ENCODE data around the gene FAM240A. TPM values are rescaled to one million over a fixed set of nuclear protein-coding genes. Genes with fewer than 3 reads are reported as not detected.
A peak's percentile ranks its signal among the peaks of the same experiment; 100 is the strongest.

FAM240A gene
- total and polyA plus RNA-seq, 9 donors: 0.17 TPM; not detected in 8

DNA sequence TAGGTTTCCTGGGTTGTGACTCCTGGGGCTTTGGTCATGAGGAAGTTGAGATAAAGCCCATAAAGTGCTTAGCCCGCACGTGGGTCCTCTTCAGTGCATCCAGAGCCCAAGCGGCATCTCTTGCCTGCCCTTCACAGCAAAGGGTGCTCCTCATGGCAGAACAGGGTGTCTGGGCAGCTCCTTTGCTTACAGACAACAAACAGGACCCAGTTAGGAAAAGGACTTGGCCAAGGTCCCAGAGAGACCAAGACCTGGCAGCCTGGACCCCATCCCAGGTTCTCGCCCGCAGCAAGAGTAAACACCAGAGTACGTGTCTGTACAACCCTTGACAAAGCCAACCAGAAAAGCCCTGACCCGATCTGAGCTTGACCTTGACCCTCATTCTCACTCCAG is 54.1 kb downstream of the FAM240A start:
- WGBS, 3 donors: 69 to 81% (median 71%) methylated on average over 7 of the region's 7 CpGs
- intact Hi-C loops (cut with DNase I): no loop called here
- H3K27ac ChIP-seq: no peak overlapping the region
- peaks cover 7% of the 10 kb centered on the region for H3K4me1 ChIP-seq (ENCODE audit: insufficient read depth)
- H3K27me3 ChIP-seq: no peaks in the 10 kb centered on the region
- no peaks in the 10 kb centered on the region for H3K9me3 ChIP-seq
- DNase-seq: peak in 2 of 5 donors; percentile 5 to 25
- TF ChIP-seq, protein P1, sequence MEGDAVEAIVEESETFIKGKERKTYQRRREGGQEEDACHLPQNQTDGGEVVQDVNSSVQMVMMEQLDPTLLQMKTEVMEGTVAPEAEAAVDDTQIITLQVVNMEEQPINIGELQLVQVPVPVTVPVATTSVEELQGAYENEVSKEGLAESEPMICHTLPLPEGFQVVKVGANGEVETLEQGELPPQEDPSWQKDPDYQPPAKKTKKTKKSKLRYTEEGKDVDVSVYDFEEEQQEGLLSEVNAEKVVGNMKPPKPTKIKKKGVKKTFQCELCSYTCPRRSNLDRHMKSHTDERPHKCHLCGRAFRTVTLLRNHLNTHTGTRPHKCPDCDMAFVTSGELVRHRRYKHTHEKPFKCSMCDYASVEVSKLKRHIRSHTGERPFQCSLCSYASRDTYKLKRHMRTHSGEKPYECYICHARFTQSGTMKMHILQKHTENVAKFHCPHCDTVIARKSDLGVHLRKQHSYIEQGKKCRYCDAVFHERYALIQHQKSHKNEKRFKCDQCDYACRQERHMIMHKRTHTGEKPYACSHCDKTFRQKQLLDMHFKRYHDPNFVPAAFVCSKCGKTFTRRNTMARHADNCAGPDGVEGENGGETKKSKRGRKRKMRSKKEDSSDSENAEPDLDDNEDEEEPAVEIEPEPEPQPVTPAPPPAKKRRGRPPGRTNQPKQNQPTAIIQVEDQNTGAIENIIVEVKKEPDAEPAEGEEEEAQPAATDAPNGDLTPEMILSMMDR (IDR thresholded peaks at IDR 0.05): no peak
- TF ChIP-seq POLR2A (IDR thresholded peaks at IDR 0.05) (no peak), EP300 (IDR thresholded peaks at IDR 0.05) (no peak)
- no peaks in the 10 kb centered on the region for H3K36me3 ChIP-seq
- no peak overlapping the region for H3K4me3 ChIP-seq

DNA sequence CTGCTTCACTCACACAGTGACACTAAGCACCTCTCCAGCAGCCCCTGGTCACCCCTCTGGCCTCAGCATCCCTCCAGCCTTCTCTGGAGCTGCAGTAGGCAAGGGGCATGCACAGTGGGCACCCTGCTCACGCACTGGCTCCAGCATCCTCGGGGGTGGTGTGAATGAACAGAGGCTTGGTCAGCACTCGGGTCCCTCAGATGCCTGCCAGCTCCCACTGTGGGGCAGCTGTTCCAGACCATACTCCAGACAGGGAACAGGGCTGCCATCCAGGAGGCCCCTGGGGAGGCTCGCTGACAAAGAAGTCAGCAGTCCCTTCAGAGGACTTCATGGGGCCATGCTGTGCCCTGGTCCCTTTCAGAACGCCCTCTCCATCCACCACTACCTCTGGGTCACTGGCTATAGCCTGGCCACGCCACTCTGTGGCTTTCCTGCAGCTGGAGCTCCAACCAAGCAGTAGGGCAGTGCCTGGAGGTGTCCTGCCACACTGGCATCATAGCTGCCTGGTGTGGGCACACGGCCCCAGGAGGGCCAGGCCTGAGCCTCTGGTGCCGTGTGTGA is 54.8 kb downstream of the FAM240A start:
- no peak for TF ChIP-seq EP300 (IDR thresholded peaks at IDR 0.05)
- TF ChIP-seq, protein P1 (IDR thresholded peaks at IDR 0.05): no peak
- intact Hi-C loops (cut with DNase I): no loop called here
- DNase-seq: peak in 2 of 5 donors; percentile 7 to 29
- no peaks in the 10 kb centered on the region for H3K9me3 ChIP-seq
- peaks cover 7% of the 10 kb centered on the region for H3K4me1 ChIP-seq (ENCODE audit: insufficient read depth)
- 81 to 91% (median 85%) methylated on average over 8 of the region's 8 CpGs for WGBS, 3 donors
- no peak overlapping the region for H3K27ac ChIP-seq
- H3K36me3 ChIP-seq: no peaks in the 10 kb centered on the region
- no peaks in the 10 kb centered on the region for H3K27me3 ChIP-seq
- H3K4me3 ChIP-seq: no peak overlapping the region

DNA sequence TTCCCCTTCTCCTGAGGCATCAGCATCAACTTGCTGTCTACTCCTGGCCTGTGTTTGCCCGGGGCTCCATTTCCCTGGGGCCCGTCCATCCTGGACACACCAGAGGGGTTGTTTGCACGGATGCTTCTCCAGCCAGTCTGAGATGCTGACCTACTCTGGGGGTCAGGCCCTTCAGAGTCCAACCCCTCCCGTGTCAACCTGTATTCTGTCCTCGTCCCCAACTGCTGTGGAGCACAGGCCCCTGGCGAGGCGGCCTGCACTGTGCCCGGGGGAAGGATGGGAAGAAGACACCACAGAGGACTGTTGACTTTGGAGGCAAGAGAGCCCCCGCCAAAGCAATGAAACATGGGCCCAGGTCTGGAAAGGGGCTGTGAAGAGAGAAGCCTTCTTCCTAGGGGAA is 55.3 kb downstream of the FAM240A start:
- intact Hi-C loops (cut with DNase I): no loop called here
- Histone ChIP-seq H3K36me3 (no peaks in the 10 kb centered on the region), H3K9me3 (no peaks in the 10 kb centered on the region), H3K27ac (no peak overlapping the region), H3K27me3 (no peaks in the 10 kb centered on the region), H3K4me1 (ENCODE audit: insufficient read depth) (peaks cover 7% of the 10 kb centered on the region), H3K4me3 (no peak overlapping the region)
- TF ChIP-seq POLR2A (IDR thresholded peaks at IDR 0.05): no peak
- TF ChIP-seq, protein P1 (IDR thresholded peaks at IDR 0.05): no peak
- TF ChIP-seq EP300 (IDR thresholded peaks at IDR 0.05): no peak
- WGBS, 3 donors: 92 to 94% (median 94%) methylated on average over 9 of the region's 9 CpGs
- DNase-seq: peak in 3 of 5 donors; percentile 6 to 23 (median 6)

DNA sequence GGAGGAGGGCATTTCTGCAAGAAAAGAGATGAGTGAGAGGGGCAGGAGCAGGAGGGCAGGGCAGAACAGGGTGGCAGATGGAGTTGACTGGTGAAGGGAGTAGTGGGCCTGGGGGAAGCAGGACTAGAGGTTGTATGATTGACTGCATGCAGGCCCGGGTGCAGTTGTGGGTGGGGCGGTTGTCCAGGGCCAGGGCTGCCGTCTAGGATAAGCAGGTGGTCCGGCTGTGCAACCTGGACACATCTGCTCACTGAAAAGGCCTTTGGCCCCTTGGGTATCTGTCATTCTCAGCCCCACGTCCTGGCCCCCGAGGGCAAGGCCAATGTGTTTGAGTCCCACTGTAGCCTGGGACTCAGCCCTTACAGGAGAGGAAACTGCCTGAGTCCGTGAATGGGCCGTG is 55.8 kb downstream of the FAM240A start:
- intact Hi-C loops (cut with DNase I): no loop called here
- no peak for TF ChIP-seq EP300 (IDR thresholded peaks at IDR 0.05)
- TF ChIP-seq, protein P1 (IDR thresholded peaks at IDR 0.05): no peak
- TF ChIP-seq POLR2A (IDR thresholded peaks at IDR 0.05): no peak
- Histone ChIP-seq H3K27ac (no peak overlapping the region), H3K27me3 (no peaks in the 10 kb centered on the region), H3K4me3 (no peak overlapping the region), H3K4me1 (ENCODE audit: insufficient read depth) (peaks cover 3% of the 10 kb centered on the region), H3K36me3 (no peaks in the 10 kb centered on the region), H3K9me3 (no peaks in the 10 kb centered on the region)
- peak in 1 of 5 donors; percentile 7 for DNase-seq
- WGBS, 3 donors: 51 to 60% (median 60%) methylated on average over 8 of the region's 8 CpGs

Data from ovary (tissue), 9 donors.